Activated CD4-positive, CD25-positive, alpha-beta regulatory T cell treated with anti-CD3 and anti-CD28 coated beads, Interleukin-2, amount 50 U/mL, for 24 hours (primary cell): ENCODE results near the gene TP73.

ENCODE experiments used
- ATAC-seq, 2 donors: fragments of 150-1000 bp; cut with Tn5 transposase; one replicate each; pipeline ENCODE4 v1.10.0; 2021; ENCODE audit warnings: mild to moderate bottlenecking in 1 of 2, moderate library complexity in 1 of 2

Gene TP73

DNA sequence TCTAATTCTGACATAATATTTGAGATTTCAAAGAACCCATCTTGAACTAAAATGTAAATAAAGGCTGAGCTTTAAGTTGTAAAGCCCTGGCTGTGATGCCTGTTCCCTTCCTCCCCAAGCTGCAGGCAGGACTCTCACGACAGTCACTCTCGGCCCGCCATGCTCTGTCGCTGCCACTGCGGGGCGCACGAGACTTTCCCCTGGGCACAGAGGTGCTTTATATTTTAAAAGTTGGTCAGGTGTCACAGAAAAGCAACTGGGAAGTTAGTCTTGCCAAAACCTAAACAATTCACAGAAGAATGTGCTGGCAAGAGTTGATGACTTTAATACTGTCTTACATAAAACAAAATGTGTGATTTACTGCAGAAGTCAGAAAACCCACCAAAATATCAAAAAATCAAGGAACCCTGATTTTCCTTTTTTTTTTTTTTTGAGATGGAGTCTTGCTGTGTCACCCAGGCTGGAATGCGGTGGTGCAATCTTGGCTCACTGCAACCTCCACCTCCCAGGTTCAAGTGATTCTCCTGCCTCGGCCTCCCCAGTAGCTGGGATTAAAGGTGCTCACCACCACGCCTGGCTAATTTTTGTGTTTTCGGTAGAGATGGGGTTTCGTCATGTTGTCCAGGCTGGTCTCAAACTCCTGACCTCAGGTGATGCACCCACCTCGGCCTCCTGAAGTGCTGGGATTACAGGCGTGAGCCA lies 133.3 kb downstream of the TP73 start:
- ATAC-seq = no peak
